ENCODE results near the gene EPN3. TPM values are rescaled to one million over a fixed set of nuclear protein-coding genes. Genes with fewer than 3 reads are reported as not detected.

EPN3 gene
- total and polyA plus RNA-seq, 2 donors (not counting 1 experiment from before 2014, with no cell fraction given) = not detected

DNA sequence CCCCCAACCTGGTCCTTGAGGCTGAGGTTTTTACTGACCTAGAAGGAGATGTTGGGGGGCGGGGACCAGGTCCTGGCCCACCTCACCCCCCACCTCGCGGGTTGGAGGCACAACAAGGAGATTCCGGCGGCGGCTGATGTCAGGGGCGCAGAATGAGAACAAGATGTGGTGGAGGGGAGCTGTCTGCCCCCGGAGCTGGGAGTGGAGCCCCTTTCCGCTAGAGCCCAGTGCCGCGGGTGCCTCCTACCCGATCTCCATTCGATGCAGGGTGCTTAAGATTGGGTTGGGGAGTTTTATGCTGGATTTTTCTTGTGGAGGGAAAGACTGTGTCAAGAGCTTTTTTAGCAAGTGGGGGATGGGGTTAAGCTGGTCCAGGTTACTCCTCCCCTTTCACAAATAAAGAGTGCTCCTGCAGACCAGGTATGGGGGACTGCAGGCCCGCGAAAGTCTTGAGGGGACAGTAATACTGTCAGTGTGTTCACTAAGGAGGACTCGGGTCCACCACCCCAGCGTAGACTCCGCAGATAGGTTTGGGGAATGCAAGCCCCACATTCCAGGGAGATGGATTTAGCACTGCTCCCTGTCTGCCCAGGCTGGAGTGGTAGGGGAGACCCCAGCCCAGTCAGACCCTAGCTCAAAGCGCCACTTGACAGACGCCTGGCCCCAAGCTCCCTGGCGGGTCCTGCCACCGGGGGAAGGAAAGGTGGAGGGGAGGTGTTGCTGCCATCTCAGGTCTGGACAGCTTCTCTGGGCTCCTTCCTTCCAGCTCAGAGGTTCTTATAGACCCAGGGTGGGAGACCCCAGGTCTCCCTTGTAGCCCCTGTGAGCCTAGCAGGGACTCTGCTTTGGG, 29.9 kb downstream of the EPN3 start:
- peaks cover 0 to 27% (median 0%) of the 10 kb centered on the region in 3 donors for H3K9me3 ChIP-seq (ENCODE audit: control extremely low read depth in 1 of 3, control insufficient read depth in 2 of 3, insufficient read depth in 1 of 3, low read length in 2 of 3)
- H2AFZ ChIP-seq (ENCODE audit: insufficient read depth, low read depth, low read length, poor library complexity, severe bottlenecking) = no peak overlapping the region
- intact Hi-C loops (cut with micrococcal nuclease) = loop anchor here (5.0 kb wide), 1 partner anchor 145 kb away; the partner anchor contains the start of gene ANKRD40
- ChIA-PET POLR2A (interaction anchor here (0.8 kb wide), 1 partner anchor 200 kb away, joined by 7 read pairs; no protein-coding TSS in a partner anchor), CTCF (interaction anchor here (0.6 to 1.0 kb wide), 3 partner anchors 10 to 221 kb away, joined by 3 to 4 read pairs (median 3); no protein-coding TSS in a partner anchor)
- H3K4me2 ChIP-seq (replicated peaks; ENCODE audit: low read depth, low read length, poor library complexity, severe bottlenecking) = peak overlapping the region; percentile 99
- Mint-ChIP-seq H3K4me1 (peaks cover 35% of the 10 kb centered on the region), H3K4me3 (peak overlapping the region; percentile 69), H3K27me3 (peaks cover 50% of the 10 kb centered on the region), H3K9me3 (ENCODE audit: insufficient read depth) (no peaks in the 10 kb centered on the region), H3K27ac (no peak overlapping the region)
- peaks cover 34 to 40% of the 10 kb centered on the region in 2 donors for H3K4me1 ChIP-seq (ENCODE audit: control insufficient read depth in 2 of 2, insufficient read depth in 2 of 2, low read length in 2 of 2)
- ATAC-seq (ENCODE audit: low read depth) (no peak), DNase-seq (peak; percentile 52)
- TF ChIP-seq EZH2 (IDR thresholded peaks at IDR 0.05; ENCODE audit: borderline replicate concordance, insufficient read depth, low read depth, low read length, poor library complexity, severe bottlenecking) = peak; percentile 94
- TF ChIP-seq, protein P1, sequence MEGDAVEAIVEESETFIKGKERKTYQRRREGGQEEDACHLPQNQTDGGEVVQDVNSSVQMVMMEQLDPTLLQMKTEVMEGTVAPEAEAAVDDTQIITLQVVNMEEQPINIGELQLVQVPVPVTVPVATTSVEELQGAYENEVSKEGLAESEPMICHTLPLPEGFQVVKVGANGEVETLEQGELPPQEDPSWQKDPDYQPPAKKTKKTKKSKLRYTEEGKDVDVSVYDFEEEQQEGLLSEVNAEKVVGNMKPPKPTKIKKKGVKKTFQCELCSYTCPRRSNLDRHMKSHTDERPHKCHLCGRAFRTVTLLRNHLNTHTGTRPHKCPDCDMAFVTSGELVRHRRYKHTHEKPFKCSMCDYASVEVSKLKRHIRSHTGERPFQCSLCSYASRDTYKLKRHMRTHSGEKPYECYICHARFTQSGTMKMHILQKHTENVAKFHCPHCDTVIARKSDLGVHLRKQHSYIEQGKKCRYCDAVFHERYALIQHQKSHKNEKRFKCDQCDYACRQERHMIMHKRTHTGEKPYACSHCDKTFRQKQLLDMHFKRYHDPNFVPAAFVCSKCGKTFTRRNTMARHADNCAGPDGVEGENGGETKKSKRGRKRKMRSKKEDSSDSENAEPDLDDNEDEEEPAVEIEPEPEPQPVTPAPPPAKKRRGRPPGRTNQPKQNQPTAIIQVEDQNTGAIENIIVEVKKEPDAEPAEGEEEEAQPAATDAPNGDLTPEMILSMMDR (IDR thresholded peaks at IDR 0.05) = no peak
- no peaks in the 10 kb centered on the region for H3K36me3 ChIP-seq (replicated peaks in 1 of 2; ENCODE audit: control extremely low read depth in 1 of 2, control insufficient read depth in 1 of 2, extremely low read depth in 1 of 2, insufficient read depth in 2 of 2, low read length in 1 of 2)
- 16% methylated on average over 16 of the region's 22 CpGs for WGBS (ENCODE audit: insufficient coverage)
- no peak overlapping the region for H3K4me3 ChIP-seq (ENCODE audit: control extremely low read depth in 1 of 5, extremely low read depth in 1 of 5, insufficient read depth in 1 of 5, low read depth in 2 of 5, low read length in 4 of 5)
- no peaks in the 10 kb centered on the region for H3K79me2 ChIP-seq (ENCODE audit: control insufficient read depth, insufficient read depth, low read length)
- H3K27ac ChIP-seq (ENCODE audit: low read length in 2 of 2) = no peak overlapping the region
- peaks cover 0 to 91% (median 44%) of the 10 kb centered on the region in 4 experiments for H3K27me3 ChIP-seq (replicated peaks in 1 of 4; ENCODE audit: control extremely low read depth in 1 of 4, control insufficient read depth in 3 of 4, insufficient read depth in 4 of 4, low read length in 3 of 4)
- H3K9ac ChIP-seq (ENCODE audit: low read length) = no peak overlapping the region
- H4K20me1 ChIP-seq (ENCODE audit: control insufficient read depth, insufficient read depth, low read length, poor library complexity, severe bottlenecking) = peaks cover 8% of the 10 kb centered on the region

Measured in B cell (primary cell).